Skeletal muscle tissue (tissue), 4 donors: ENCODE results near the gene ABCC11. TPM values are rescaled to one million over a fixed set of nuclear protein-coding genes. Genes with fewer than 3 reads are reported as not detected.

Experiments
- H3K27ac ChIP-seq: one replicate; pipeline ENCODE4 v1.7.0; 2013; ENCODE audit warnings: mild to moderate bottlenecking, low read depth, low read length, inconsistent platforms
- H3K27me3 ChIP-seq, 3 donors: one replicate each; pipeline ENCODE4 v1.7.0; 2013; ENCODE audit warnings: low read length in 3 of 3; ENCODE audit not compliant: control insufficient read depth in 3 of 3, insufficient read depth in 3 of 3
- H3K36me3 ChIP-seq, 3 donors: one replicate each; pipeline ENCODE4 v1.7.0; 2013; ENCODE audit warnings: low read length in 3 of 3; ENCODE audit not compliant: control insufficient read depth in 3 of 3, insufficient read depth in 3 of 3
- H3K4me1 ChIP-seq, 3 donors: one replicate each; pipeline ENCODE4 v1.7.0; 2013; ENCODE audit warnings: low read length in 3 of 3, mild to moderate bottlenecking in 3 of 3; ENCODE audit not compliant: control insufficient read depth in 3 of 3, insufficient read depth in 3 of 3
- H3K4me3 ChIP-seq, 3 donors: one replicate each; pipeline ENCODE4 v1.7.0; 2013; ENCODE audit warnings: low read length in 3 of 3
- H3K9ac ChIP-seq, 3 donors: one replicate each; pipeline ENCODE4 v1.7.0; 2013; ENCODE audit warnings: low read length in 3 of 3, mild to moderate bottlenecking in 3 of 3, moderate library complexity in 2 of 3, low read depth in 1 of 3
- H3K9me3 ChIP-seq, 3 donors: one replicate each; pipeline ENCODE4 v1.7.0; 2013; ENCODE audit warnings: low read length in 3 of 3; ENCODE audit not compliant: control insufficient read depth in 3 of 3
- total RNA-seq: library from RNA; depleted of rRNA; stranded (reverse); fragments of >200 nt; gene quantifications from one replicate; pipeline ENCODE4 v1.2.3, GENCODE V29; 2014
- donor health status: Osteomylitis.

Gene ABCC11
- total RNA-seq, 1 donor from 2014 or later: not detected

DNA sequence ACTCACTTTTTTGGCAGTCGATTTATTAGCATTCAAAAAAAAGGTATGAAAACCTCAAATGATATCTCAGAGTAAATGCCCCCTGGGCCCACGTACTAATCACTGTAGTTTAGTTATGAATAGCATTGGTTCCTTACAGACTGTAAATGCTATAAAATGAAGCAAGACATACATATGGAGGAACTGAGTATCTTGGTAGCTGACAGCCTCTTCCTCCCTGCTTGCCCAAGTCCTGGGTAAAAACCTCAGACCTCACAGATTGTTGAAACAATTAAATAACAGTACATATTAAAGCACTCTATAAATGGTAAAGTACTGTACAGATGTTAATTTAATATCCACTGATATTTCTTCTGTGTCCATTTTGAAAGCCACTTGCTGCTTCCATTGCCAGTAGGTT lies 33.2 kb upstream of the ABCC11 start:
- Histone ChIP-seq H3K36me3 (peaks cover 0 to 9% (median 7%) of the 10 kb centered on the region in 3 donors), H3K4me1 (peaks cover 0 to 11% (median 0%) of the 10 kb centered on the region in 3 donors), H3K27me3 (no peaks in the 10 kb centered on the region), H3K9ac (peak overlapping the region in 1 of 3 donors; percentile 8), H3K4me3 (no peak overlapping the region), H3K27ac (no peak overlapping the region), H3K9me3 (no peaks in the 10 kb centered on the region)

DNA sequence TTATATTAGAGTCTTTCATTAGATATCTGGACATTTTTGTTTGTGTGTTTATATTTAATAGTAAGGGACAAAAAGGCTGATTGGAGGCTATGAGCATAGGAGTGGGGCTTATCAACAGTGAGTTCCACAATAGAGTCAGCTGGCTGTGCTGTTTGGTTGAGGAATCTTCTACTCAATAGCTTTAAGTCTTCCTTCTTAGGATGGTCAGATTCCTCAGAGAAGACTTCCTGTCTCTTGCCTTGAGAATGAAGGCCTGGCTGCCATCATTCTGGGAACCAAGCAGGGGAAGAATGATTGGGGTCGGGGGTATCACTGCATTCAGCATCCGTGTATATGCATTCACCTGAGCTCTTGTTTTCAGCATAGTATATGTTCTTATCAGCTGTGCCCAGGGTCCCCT lies 31.9 kb upstream of the ABCC11 start:
- H3K4me1 ChIP-seq: peaks cover 0 to 11% (median 0%) of the 10 kb centered on the region in 3 donors
- no peak overlapping the region for H3K27ac ChIP-seq
- no peaks in the 10 kb centered on the region for H3K9me3 ChIP-seq
- no peak overlapping the region for H3K9ac ChIP-seq
- no peak overlapping the region for H3K4me3 ChIP-seq
- H3K27me3 ChIP-seq: no peaks in the 10 kb centered on the region
- peaks cover 0 to 9% (median 7%) of the 10 kb centered on the region in 3 donors for H3K36me3 ChIP-seq

DNA sequence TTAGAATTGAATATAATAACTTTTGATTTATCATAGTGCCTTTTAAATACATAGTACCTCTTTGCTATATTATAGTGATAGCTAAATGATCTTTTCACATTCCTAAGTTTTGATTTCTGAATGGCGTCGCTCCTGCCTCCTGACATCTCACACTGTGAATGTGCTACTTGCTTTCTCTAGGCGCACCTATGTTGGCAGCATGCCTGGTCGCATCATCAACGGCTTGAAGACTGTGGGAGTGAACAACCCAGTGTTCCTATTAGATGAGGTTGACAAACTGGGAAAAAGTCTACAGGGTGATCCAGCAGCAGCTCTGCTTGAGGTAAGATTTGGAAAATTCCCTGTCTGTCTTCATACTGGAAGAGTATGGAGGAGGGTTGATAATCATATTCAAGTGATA lies 29.8 kb upstream of the ABCC11 start:
- Histone ChIP-seq H3K9me3 (no peaks in the 10 kb centered on the region), H3K27me3 (no peaks in the 10 kb centered on the region), H3K27ac (no peak overlapping the region), H3K4me3 (no peak overlapping the region), H3K36me3 (peaks cover 0 to 17% (median 9%) of the 10 kb centered on the region in 3 donors), H3K4me1 (no peaks in the 10 kb centered on the region), H3K9ac (no peak overlapping the region)

DNA sequence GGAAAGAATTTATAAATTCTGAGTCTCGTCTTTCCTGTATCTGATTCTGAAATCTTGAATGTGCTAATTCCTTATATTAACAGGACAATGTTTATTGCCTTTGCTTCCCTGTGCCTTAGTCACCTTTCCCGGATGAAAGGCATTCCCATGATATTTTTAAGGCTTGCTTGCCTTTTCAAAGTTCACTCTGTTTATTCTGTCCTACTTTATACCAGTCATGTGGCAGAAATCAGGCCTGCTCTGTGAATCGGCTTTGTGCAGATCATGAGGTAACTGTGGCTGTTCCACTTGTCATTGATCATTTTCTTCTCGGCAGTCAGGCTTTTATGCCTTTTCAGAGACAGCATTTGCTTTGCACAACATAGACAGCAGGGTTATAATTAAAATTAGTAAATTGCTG lies 28.8 kb upstream of the ABCC11 start:
- peaks cover 0 to 17% (median 10%) of the 10 kb centered on the region in 3 donors for H3K36me3 ChIP-seq
- H3K4me1 ChIP-seq: no peaks in the 10 kb centered on the region
- no peak overlapping the region for H3K4me3 ChIP-seq
- H3K27ac ChIP-seq: no peak overlapping the region
- no peaks in the 10 kb centered on the region for H3K9me3 ChIP-seq
- no peak overlapping the region for H3K9ac ChIP-seq
- H3K27me3 ChIP-seq: no peaks in the 10 kb centered on the region

DNA sequence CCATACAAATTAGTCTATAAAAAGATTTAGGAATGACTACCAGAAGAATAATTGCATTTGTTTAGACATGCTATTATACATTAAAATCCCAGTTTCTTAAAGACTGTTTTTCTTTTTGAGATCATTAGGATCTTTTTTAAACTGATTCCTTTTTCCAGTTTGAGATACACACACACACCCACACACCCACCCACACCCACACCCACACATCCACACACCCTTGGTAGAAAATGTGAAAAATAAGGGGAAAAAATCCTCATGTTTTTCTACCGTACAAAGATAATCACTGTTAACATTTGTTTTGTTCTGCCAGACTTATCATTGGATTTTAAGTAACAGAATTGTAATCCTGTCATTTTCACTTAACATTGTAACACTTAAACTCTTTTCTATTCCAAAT lies 27.1 kb upstream of the ABCC11 start:
- Histone ChIP-seq H3K27me3 (no peaks in the 10 kb centered on the region), H3K4me1 (no peaks in the 10 kb centered on the region), H3K9me3 (no peaks in the 10 kb centered on the region), H3K27ac (no peak overlapping the region), H3K36me3 (peaks cover 3 to 25% (median 8%) of the 10 kb centered on the region in 3 donors), H3K4me3 (no peak overlapping the region), H3K9ac (no peak overlapping the region)

DNA sequence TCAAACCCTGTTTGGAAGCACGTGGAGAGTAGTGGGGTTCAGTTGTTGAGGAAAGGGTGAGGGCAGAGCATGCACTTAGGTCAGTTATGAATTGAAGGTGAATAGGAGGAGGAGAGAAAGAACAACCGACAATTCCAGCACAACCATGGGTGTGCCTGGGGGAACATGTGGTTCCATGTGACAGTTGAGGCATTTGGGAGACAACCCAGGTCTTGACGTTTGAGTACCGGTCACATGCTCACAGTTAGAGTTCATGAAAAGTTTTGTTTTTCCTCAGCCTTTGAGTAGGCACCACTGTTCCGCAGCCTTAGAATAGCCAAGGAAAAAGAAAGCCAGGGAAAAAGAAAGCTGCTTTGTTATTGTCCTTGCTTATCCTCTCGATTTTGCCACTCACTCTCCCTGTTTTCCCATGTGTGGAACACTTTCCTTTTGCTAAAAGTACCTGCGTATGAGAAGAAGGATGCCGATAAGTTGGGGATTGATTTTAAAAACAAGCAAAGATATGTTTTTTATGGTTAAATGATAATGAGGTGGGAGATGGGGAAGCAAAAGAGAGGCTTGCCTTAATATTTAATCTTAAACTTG lies 25.6 kb upstream of the ABCC11 start:
- H3K27ac ChIP-seq: no peak overlapping the region
- no peaks in the 10 kb centered on the region for H3K27me3 ChIP-seq
- H3K9ac ChIP-seq: no peak overlapping the region
- H3K9me3 ChIP-seq: no peaks in the 10 kb centered on the region
- H3K36me3 ChIP-seq: peaks cover 3 to 27% (median 4%) of the 10 kb centered on the region in 3 donors
- no peak overlapping the region for H3K4me3 ChIP-seq
- no peaks in the 10 kb centered on the region for H3K4me1 ChIP-seq

DNA sequence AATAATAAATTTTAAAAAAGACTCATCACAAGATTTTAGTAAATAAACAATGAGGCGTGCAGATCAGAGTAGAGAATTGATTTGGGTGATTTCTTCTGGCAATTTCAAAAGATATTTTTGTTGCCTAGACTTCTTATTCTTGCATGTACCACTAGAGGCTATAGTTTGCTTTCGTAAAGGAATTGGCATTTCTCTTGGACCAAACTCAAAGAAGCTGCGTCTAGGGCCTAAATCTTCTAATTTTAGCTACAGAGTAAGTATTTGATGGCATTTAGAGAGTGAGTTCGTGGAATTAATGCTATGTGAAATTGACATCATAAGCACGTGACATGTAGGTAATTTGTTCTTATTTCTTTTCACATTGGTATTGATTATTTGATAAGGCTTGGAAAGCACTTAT lies 24.4 kb upstream of the ABCC11 start:
- H3K4me3 ChIP-seq: no peak overlapping the region
- no peak overlapping the region for H3K9ac ChIP-seq
- H3K9me3 ChIP-seq: no peaks in the 10 kb centered on the region
- H3K27ac ChIP-seq: no peak overlapping the region
- H3K36me3 ChIP-seq: peaks cover 3 to 25% (median 3%) of the 10 kb centered on the region in 3 donors
- H3K27me3 ChIP-seq: no peaks in the 10 kb centered on the region
- no peaks in the 10 kb centered on the region for H3K4me1 ChIP-seq

DNA sequence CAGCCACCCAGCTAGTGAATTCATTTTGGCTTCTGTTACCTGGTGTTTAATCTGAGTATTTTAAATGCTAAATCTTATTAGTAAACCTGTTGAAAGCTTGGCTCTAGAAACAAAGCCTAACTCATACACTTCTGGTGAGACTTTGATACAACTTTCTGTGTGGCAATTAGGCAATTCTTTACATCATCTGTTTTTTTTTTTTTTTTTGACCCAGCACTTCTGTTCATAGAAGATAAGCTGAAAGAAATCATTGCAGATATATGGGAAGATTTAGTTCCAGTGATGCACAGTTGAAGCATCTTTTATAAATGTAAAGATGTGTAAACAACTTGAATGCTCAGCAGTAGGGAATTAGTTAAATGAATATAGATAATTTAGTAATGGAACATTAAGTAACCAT lies 21.7 kb upstream of the ABCC11 start:
- H3K9ac ChIP-seq: no peak overlapping the region
- no peak overlapping the region for H3K27ac ChIP-seq
- H3K4me1 ChIP-seq: no peaks in the 10 kb centered on the region
- peaks cover 3 to 31% (median 9%) of the 10 kb centered on the region in 3 donors for H3K36me3 ChIP-seq
- H3K9me3 ChIP-seq: no peaks in the 10 kb centered on the region
- H3K4me3 ChIP-seq: no peak overlapping the region
- no peaks in the 10 kb centered on the region for H3K27me3 ChIP-seq

DNA sequence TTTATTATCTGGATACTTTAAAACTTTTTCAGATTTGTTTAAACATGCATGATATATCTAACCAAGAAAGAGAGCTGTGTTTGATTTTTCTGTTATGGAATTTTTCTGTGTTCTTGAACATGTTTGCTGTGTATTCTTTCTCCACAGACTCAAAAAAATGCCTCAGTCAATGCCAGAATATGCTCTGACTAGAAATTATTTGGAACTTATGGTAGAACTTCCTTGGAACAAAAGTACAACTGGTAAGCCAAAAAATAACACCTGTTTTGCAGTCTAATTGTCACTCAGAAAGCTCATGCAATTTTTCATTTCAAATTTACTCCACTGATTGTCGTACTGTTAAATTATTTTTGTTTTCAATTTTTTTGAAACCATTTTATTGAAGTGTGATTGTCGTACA lies 15.3 kb upstream of the ABCC11 start:
- Histone ChIP-seq H3K36me3 (peaks cover 5 to 49% (median 27%) of the 10 kb centered on the region in 3 donors), H3K9me3 (no peaks in the 10 kb centered on the region), H3K9ac (no peak overlapping the region), H3K27ac (no peak overlapping the region), H3K27me3 (no peaks in the 10 kb centered on the region), H3K4me3 (no peak overlapping the region), H3K4me1 (peaks cover 0 to 4% (median 0%) of the 10 kb centered on the region in 3 donors)

DNA sequence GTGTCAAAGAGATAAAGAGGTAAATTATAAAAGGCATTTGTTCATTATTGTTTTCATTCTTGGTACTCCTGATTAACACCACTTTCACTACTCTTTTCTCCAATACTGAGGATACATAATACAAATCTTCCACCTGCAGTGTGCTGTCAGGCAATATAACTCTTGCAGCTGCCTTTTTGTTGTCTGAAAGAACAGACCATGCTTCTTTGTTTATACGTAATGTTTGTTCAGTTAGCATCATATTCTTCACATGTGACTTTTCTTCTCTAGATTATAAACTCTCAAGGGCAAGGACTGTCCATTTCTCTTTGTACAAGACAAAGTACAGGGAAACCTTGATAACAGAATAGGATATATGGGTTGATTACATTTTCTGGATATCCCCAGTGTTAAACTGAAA lies 14.2 kb upstream of the ABCC11 start:
- Histone ChIP-seq H3K9me3 (no peaks in the 10 kb centered on the region), H3K9ac (no peak overlapping the region), H3K36me3 (peaks cover 5 to 47% (median 27%) of the 10 kb centered on the region in 3 donors), H3K4me3 (no peak overlapping the region), H3K27ac (no peak overlapping the region), H3K4me1 (peaks cover 0 to 4% (median 0%) of the 10 kb centered on the region in 3 donors), H3K27me3 (no peaks in the 10 kb centered on the region)
